Measurements from ENCODE around the gene YJEFN3.

Gene YJEFN3

GRCh38 chr19:19528721-19529490, at the start of gene YJEFN3:
Gene YJEFN3, plus strand, starts transcription at chr19:19528911. Its CDS starts 22 bp downstream, at chr19:19528933.
- no peak for DNase-seq (ENCODE audit: low read depth in 2 of 2)

DNA sequence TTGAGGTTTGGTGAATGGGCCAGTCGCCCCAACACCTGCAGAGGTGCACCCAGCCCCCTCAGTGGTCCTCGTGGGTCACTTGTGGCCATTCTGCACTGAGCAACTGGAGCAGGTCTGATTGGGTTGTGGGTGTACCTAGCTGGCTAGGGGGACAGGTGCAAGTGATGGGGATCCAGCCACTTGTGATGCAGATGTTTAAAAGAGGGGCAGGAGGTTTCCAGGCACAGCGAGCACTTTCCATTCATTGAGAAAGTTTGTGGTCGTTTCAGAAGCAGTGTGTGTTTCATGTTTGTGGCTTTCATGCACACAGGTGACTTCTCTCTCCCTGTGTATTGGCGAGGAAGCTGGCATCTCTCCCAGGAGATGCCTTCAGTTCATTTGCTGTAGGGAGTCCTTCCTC, 48.0 kb upstream of the YJEFN3 start:
- no peak for DNase-seq (ENCODE audit: low read depth in 2 of 2)

DNA sequence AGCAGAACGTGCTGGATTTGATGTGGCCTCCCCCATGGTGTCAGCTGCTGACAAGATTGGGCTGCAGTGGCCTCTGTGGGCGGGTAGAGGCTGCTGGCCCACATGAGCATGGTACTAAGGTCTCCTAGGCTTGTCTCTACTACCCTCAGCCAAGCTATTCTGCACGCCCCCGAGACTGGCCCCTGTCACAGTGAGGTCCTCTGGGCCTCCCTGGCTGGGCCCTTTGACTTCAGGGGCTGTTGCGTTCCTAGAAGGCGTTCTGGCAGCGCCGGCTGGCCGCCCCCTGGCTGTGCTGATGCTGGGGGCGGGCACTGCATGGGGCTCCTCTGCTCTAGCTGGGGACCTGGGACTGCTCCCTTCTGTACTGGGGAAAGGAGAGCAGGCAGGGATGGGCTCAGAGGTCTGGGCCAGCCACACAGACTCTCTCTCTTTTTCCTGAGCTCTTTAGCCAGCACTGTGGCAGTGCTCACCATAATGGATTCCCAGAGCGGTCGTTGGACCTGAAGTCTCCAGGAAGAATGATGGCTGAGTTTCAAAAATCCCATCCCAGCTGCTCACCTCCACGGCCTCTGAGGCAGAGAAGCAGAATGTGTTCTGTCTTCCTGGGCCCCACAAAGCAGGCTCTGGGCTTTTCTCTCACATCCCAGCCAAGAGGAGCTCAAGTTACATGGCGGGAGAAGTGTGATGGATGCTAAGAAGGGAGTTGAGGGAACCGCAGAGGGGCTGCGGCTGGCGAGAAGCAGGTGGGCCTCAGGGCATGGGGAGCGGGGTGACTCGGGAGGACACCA, 45.7 kb upstream of the YJEFN3 start:
- no peak for DNase-seq (ENCODE audit: low read depth in 2 of 2)

GRCh38 chr19:19485161-19485997, 43.3 kb upstream of the YJEFN3 start:
- DNase-seq (ENCODE audit: low read depth in 2 of 2): no peak

GRCh38 chr19:19485998-19486290, 42.8 kb upstream of the YJEFN3 start:
- no peak for DNase-seq (ENCODE audit: low read depth in 2 of 2)

DNA sequence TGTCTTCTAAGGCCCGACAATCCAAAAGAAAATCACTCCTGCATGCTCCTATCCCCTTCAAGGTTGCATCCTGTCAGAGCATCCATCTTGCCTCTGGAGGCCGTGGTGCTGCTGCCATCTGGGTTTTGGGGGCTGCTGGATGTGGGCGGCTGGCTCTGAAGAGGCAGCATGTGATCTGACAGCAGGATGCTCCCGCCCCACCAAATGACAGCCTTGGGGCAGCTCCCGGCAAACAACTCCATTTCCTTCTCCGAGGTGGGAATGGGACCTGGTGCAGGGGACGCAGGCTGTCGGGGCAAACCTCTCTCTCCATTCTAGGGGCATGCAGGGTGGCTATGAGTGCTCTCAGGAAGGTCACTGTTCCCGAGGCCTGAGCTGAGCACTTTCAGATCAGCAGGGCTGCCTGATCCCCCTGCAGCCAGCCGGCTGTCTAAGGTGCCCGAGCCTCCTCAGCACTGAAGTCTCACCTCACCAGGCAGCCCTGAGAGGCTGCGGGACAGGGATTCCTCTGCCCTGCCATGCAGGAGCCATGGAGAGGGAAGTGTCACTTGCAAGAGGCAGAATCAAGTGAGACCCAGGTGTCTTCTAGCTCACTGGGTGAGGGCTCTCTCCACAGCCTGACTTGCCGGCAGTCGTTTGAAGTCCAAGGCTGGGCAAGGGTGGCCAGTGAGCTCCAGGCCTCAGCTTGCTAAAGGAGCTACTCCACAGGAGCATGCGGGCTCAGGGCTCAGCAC, 42.2 kb upstream of the YJEFN3 start:
- no peak for DNase-seq (ENCODE audit: low read depth in 2 of 2)

GRCh38 chr19:19487077-19487949, 41.4 kb upstream of the YJEFN3 start:
- DNase-seq (ENCODE audit: low read depth in 2 of 2): no peak

DNA sequence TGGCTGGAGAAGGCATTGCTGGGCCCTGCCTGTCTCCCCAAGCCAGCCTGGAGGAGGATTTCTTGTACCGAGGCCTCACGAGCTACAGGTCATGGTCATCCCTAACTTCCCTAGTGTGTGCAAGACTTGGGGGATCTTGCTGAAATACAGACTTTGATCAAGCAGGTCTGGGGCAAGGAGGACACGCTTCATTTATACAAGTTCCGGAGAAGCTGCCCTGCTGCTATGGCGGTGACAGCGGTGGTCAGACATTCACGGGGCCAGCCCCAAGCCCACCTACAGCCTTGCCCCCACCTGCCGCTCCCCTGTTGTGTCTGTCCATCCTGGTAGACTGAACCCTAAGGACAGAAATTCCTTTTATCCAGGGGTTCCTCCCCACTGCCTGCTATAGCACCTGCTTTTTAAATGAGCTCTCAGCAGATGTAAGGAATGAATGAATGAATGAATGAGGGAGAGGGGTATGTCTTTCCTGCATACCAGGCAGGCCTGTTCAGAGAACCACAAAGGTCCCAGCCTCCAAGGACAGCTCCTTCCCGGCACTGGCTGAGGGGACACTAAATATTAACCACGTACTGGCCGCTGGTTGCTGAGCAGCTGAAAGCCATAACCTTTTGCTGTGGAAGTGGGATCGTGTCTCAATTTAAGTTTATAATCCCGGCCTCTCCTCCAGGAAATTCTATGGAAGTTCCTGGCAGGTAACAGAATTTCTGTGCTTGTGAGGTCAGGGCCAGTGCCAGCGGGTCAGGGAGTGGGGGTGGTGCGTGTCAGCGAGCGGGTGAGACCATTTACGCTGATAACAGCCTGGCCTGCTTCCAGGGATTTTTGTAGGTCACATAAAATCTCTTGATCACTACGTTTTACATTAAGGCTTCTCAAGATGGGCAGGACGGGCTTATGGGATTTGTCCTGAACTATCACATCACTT, 40.5 kb upstream of the YJEFN3 start:
- no peak for DNase-seq (ENCODE audit: low read depth in 2 of 2)

GRCh38 chr19:19488875-19489690, 39.6 kb upstream of the YJEFN3 start:
- DNase-seq (ENCODE audit: low read depth in 2 of 2): peak; percentile 65 to 67

- DNase-seq (ENCODE audit: low read depth in 2 of 2): no peak
These were observed 38.9 kb upstream of the YJEFN3 start for GRCh38 chr19:19489804-19490204.

DNA sequence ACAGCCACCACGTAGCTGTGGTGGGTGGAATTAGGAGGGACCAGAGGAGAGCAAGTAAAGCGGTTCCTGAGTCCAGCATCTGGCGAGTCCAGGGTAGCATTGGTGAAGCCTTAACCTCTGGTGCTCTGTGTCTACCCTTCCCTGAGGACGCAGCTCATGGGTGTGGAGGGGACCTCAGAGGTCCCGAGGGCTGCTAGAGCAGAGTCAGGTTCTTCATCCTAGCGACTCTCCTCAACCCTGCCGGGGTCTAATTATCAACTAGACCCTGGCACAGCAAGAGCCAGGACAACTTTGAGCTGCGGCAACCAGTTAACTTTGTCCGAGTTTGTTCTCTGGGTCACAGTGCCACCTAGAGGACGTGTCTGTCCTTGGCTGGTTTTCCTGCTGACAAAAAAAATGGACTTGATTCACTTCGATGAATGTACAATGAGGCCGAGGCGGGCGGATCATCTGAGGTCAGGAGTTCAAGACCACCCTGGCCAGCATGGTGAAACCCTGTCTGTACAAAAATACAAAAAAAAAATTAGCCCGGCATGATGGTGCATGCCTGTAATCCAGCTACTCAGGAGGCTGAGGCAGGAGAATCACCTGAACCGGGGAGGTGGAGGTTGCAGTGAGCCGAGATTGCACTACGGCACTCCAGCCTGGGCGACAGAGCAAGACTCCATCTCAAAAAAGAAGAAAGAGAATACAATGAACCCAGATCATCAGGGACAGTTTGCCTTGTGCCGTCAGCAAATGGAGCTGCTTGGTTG, 38.3 kb upstream of the YJEFN3 start:
- peak; percentile 61 to 75 for DNase-seq (ENCODE audit: low read depth in 2 of 2)

DNA sequence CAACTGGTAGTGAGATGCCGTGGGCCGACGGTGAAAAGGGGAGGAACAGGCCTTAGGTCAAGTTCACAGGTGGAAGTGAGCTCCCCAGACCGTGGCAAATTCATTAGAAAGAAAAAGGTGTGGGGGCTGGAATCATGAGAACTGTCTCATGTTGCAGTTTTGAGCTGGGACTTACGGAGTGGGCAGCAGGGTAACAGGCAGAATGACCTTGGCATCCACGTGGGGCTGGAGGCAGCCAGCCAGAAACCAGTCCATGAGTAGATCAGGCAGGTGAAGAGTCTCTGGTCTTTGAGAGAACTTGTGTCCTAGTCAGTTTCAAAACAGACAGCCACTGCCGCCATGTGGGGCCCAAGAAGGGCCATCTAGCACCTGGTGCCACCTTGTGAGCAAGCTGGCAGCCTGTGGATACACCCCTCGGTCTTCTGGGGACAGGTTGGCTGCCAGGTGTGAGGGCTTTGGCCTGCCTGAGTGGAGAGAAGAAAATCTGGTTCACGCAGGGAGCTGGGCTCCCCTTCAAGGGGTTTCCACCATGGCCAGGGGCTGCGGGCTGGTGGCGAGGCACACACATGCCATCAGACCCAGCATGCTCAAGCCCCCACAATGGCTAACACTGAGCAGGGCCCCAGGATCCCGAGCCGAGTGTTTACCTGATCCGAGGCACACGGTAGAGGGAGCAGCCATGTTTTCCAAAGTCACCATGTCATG, 37.2 kb upstream of the YJEFN3 start:
- DNase-seq (ENCODE audit: low read depth in 2 of 2): no peak

DNA sequence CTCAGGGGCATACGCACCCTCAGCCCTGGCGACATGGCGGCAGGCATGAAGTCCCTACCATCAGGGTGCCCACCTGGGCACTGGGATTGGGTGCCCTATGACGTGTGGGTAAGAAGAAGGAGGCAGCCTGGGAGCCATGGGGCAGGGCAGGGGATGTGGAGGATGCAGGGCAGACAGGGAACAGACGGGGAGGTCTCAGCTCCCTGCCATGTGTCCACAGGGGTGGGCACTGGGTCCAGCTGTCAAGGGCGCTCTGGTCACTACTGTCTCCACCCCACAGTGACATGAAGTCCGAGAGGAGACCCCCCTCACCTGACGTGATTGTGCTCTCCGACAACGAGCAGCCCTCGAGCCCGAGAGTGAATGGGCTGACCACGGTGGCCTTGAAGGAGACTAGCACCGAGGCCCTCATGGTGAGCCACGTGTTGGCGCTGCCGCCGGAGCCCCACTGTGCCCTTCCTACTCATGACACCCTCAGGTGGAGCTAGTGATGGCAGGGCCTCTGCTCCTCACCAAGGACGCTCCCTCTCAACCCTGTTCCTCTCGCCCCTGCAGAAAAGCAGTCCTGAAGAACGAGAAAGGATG, 36.6 kb upstream of the YJEFN3 start:
- no peak for DNase-seq (ENCODE audit: low read depth in 2 of 2)

DNA sequence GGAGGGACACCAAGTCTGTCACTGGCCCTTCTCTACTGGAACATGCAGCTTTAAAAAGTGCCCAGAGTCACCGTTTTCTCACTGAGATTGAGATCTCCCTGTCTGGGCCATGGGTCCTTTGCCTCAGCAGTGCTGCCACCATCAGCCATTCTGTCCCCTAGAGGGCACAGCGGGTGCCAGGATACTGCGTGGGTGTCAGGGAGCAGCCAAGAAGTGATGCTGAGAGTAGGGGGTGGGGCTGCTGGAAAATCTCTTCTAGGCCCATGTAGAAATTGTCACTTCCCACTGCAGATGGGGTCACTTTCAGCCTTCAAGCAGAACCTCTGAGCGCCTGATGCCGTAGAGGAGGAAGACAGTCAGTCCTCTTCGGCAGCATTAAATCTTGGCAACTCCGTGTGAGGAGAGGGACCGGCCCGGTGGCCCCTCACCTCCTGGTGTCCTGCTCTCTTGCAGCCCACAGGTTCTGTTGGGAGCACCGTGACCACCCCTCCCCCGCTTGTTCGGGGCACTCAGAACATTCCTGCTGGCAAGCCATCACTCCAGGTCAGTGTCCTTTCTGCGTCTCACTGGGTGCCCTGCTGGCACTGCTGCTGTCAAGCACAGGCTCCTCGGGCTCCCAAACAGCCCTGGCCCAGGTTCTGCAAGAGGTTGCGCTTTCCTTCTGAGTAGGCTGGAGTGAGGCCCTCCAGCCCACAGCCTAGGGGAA, 34.7 kb upstream of the YJEFN3 start:
- no peak for DNase-seq (ENCODE audit: low read depth in 2 of 2)

GRCh38 chr19:19495614-19496603, 32.8 kb upstream of the YJEFN3 start:
- DNase-seq (ENCODE audit: low read depth in 2 of 2): no peak

All from stimulated activated CD4-positive, alpha-beta T cell treated with anti-CD3 and anti-CD28 coated beads, Interleukin-12 subunit alpha, Interleukin-12 subunit beta, amount 100 ng/mL, for 24 hours (primary cell).